H1 (cell line): ENCODE measurements around the gene ENPP6. TPM values are rescaled to one million over a fixed set of nuclear protein-coding genes. Genes with fewer than 3 reads are reported as not detected.

Source experiments
- CTCF ChIA-PET: fragments of 300-600 bp; sonication (Branson Sonifier 250); formaldehyde crosslinking; loops from one replicate; lab custom pipeline; 2021; ENCODE audit not compliant: partially characterized antibody; lab: Charles Lee
- POLR2A ChIA-PET: fragments of 300-600 bp; sonication (Branson Sonifier 250); formaldehyde crosslinking; loops from one replicate; lab custom pipeline; 2021; ENCODE audit warnings: inconsistent platforms; ENCODE audit not compliant: partially characterized antibody; lab: Charles Lee
- DNase-seq, 2 experiments: peaks; one replicate each; pipeline versions ENCODE4 v3.0.0 to v3.0.0-alpha.2; 2010 to 2022; ENCODE audit warnings: low spot score in 2 of 2, low read depth in 1 of 2, mixed read lengths in 1 of 2
- FAIRE-seq: peaks from 2 replicates; lab custom pipeline; 2011; peaks lifted over from hg19 to GRCh38; lab: Jason Lieb, UNC
- H2AFZ ChIP-seq: 2 replicates; pipeline ENCODE4 v1.8.1; 2012; ENCODE audit warnings: low read length, inconsistent platforms
- H2AK5ac ChIP-seq: 2 replicates; pipeline ENCODE4 v1.6.1; 2013; ENCODE audit warnings: low read depth, low read length
- H2BK120ac ChIP-seq: replicated peaks from 2 replicates; pipeline ENCODE3; 2013; ENCODE audit warnings: low read depth, low read length, inconsistent platforms
- H2BK12ac ChIP-seq: 2 replicates; pipeline ENCODE4 v1.6.1; 2013; ENCODE audit warnings: low read depth, low read length
- H2BK15ac ChIP-seq: 2 replicates; pipeline ENCODE4 v1.6.1; 2013; ENCODE audit warnings: low read length
- H2BK20ac ChIP-seq: 2 replicates; pipeline ENCODE4 v1.6.1; 2013; ENCODE audit warnings: low read length
- H2BK5ac ChIP-seq: 2 replicates; pipeline ENCODE4 v1.6.1; 2013; ENCODE audit warnings: low read depth, low read length
- H3K14ac ChIP-seq: 2 replicates; pipeline ENCODE4 v1.6.1; 2013; ENCODE audit warnings: inconsistent platforms; ENCODE audit not compliant: insufficient read length
- H3K18ac ChIP-seq: 2 replicates; pipeline ENCODE4 v1.6.1; 2013; ENCODE audit warnings: low read length; ENCODE audit errors: extremely low read depth
- H3K23ac ChIP-seq: 2 replicates; pipeline ENCODE4 v1.6.1; 2013; ENCODE audit warnings: inconsistent platforms; ENCODE audit not compliant: insufficient read length
- H3K23me2 ChIP-seq: 2 replicates; pipeline ENCODE4 v1.6.1; 2013; ENCODE audit warnings: low read depth, low read length
- H3K27ac ChIP-seq: 2 replicates; pipeline ENCODE4 v1.6.1; 2011; ENCODE audit warnings: low read depth, low read length, inconsistent platforms
- H3K27me3 ChIP-seq, 4 experiments: replicated peaks in 1 of 4; 1 replicate in 1 of 4; 2 replicates in 3 of 4; pipeline versions ENCODE4 v1.6.1 to v1.8.1; 2011 to 2013; ENCODE audit warnings: low read length in 3 of 4, mild to moderate bottlenecking in 3 of 4, inconsistent platforms in 2 of 4, mixed read lengths in 2 of 4, moderate library complexity in 1 of 4; ENCODE audit not compliant: control insufficient read depth in 3 of 4, insufficient read depth in 3 of 4; ENCODE audit errors: extremely low read depth in 1 of 4
- H3K36me3 ChIP-seq, 4 experiments: 2 replicates each; pipeline versions ENCODE4 v1.6.1 to v1.8.1; 2011 to 2013; ENCODE audit warnings: mild to moderate bottlenecking in 4 of 4, low read length in 3 of 4, moderate library complexity in 2 of 4, control low read depth in 1 of 4, inconsistent platforms in 1 of 4; ENCODE audit not compliant: insufficient read depth in 4 of 4, control insufficient read depth in 2 of 4
- H3K4ac ChIP-seq: replicated peaks from 2 replicates; pipeline ENCODE3; 2013; ENCODE audit warnings: low read length, low read depth, mixed read lengths, inconsistent platforms; ENCODE audit not compliant: insufficient read length
- H3K4me1 ChIP-seq, 4 experiments: replicated peaks in 1 of 4; 1 replicate in 1 of 4; 2 replicates in 3 of 4; pipeline versions ENCODE4 v1.6.1 to v1.8.1; 2011 to 2013; ENCODE audit warnings: low read length in 3 of 4, inconsistent platforms in 2 of 4, mixed read lengths in 1 of 4; ENCODE audit not compliant: insufficient read depth in 4 of 4, control insufficient read depth in 3 of 4
- H3K4me2 ChIP-seq, 2 experiments: 2 replicates each; pipeline versions ENCODE4 v1.6.1 to v1.8.1; 2011 to 2013; ENCODE audit warnings: low read depth in 2 of 2, low read length in 2 of 2, control low read depth in 1 of 2, inconsistent platforms in 1 of 2, mild to moderate bottlenecking in 1 of 2; ENCODE audit not compliant: insufficient read depth in 1 of 2
- H3K4me3 ChIP-seq, 4 experiments: fragments of 200-600, 300-600 bp in 1 of 4; sonication (generic), shearing (Covaris generic), sonication (Bioruptor Twin) in 1 of 4; 2 replicates each; pipeline versions ENCODE4 v1.5.1 to v1.8.1; 2011 to 2016; ENCODE audit warnings: low read length in 4 of 4, low read depth in 3 of 4, control low read depth in 2 of 4, inconsistent platforms in 2 of 4, mild to moderate bottlenecking in 2 of 4, mixed read lengths in 1 of 4, moderate library complexity in 1 of 4; ENCODE audit not compliant: insufficient read depth in 2 of 4; ENCODE audit errors: extremely low read depth in 1 of 4
- H3K56ac ChIP-seq: replicated peaks from 2 replicates; pipeline ENCODE3; 2013; ENCODE audit warnings: low read depth, mild to moderate bottlenecking, mixed read lengths, low read length, inconsistent platforms; ENCODE audit not compliant: insufficient read length
- H3K79me1 ChIP-seq: 2 replicates; pipeline ENCODE4 v1.6.1; 2013; ENCODE audit warnings: low read depth, low read length, control low read depth
- H3K79me2 ChIP-seq, 2 experiments: 2 replicates each; pipeline versions ENCODE4 v1.6.1 to v1.8.1; 2012 to 2013; ENCODE audit warnings: low read length in 2 of 2, mild to moderate bottlenecking in 2 of 2, inconsistent platforms in 1 of 2; ENCODE audit not compliant: insufficient read depth in 2 of 2, control insufficient read depth in 1 of 2
- H3K9ac ChIP-seq, 4 experiments: replicated peaks in 1 of 4; 1 replicate in 1 of 4; 2 replicates in 3 of 4; pipeline versions ENCODE4 v1.6.1 to v1.8.1; 2011 to 2013; ENCODE audit warnings: low read depth in 3 of 4, low read length in 3 of 4, control low read depth in 2 of 4, mild to moderate bottlenecking in 2 of 4, moderate library complexity in 2 of 4, inconsistent platforms in 1 of 4; ENCODE audit errors: extremely low read depth in 1 of 4
- H3K9me3 ChIP-seq, 2 experiments: 2 replicates each; pipeline versions ENCODE4 v1.6.1 to v1.8.1; 2012 to 2013; ENCODE audit warnings: mild to moderate bottlenecking in 2 of 2, moderate library complexity in 2 of 2, control low read depth in 1 of 2, inconsistent platforms in 1 of 2, low read depth in 1 of 2, low read length in 1 of 2, mixed read lengths in 1 of 2; ENCODE audit not compliant: insufficient read depth in 2 of 2
- H4K20me1 ChIP-seq, 2 experiments: replicated peaks in 1 of 2; 2 replicates each; pipeline versions ENCODE3 to v1.8.1; 2011 to 2013; ENCODE audit warnings: inconsistent platforms in 2 of 2, low read length in 2 of 2, mild to moderate bottlenecking in 1 of 2; ENCODE audit not compliant: insufficient read depth in 2 of 2, control insufficient read depth in 1 of 2
- H4K5ac ChIP-seq: 2 replicates; pipeline ENCODE4 v1.6.1; 2013; ENCODE audit warnings: low read length, low read depth, mixed read lengths, inconsistent platforms; ENCODE audit not compliant: insufficient read length
- H4K8ac ChIP-seq: 2 replicates; pipeline ENCODE4 v1.8.0; 2013; ENCODE audit warnings: mild to moderate bottlenecking, moderate library complexity, low read length, inconsistent platforms; ENCODE audit not compliant: insufficient read depth; ENCODE audit errors: extremely low read depth
- H4K91ac ChIP-seq: replicated peaks from 2 replicates; pipeline ENCODE3; 2013; ENCODE audit warnings: low read length, mixed read lengths, inconsistent platforms; ENCODE audit not compliant: insufficient read length
- EZH2 ChIP-seq: fragments of 200-600 bp; sonication (generic); IDR thresholded peaks from 2 replicates; pipeline ENCODE4 v1.7.1; 2012; ENCODE audit warnings: low read depth, mild to moderate bottlenecking, moderate library complexity, low read length, inconsistent platforms; ENCODE audit not compliant: severe bottlenecking
- JUN ChIP-seq: IDR thresholded peaks from 2 replicates; pipeline ENCODE4 v1.6.1; 2011; ENCODE audit warnings: low read depth, mild to moderate bottlenecking, improper control_type of control experiment, low read length
- KDM5A ChIP-seq: fragments of 200-600 bp; IDR thresholded peaks from 2 replicates; pipeline ENCODE4 v1.7.1; 2012; ENCODE audit warnings: mild to moderate bottlenecking, low read length, inconsistent platforms, mixed read lengths
- MAFK ChIP-seq: IDR thresholded peaks from 2 replicates; pipeline ENCODE4 v1.6.1; 2012; ENCODE audit warnings: low read depth, mild to moderate bottlenecking, improper control_type of control experiment, low read length
- POU5F1 ChIP-seq: IDR thresholded peaks from 2 replicates; pipeline ENCODE4 v1.6.1; 2011; ENCODE audit warnings: low read depth, mild to moderate bottlenecking, low read length, moderate library complexity
- RBBP5 ChIP-seq: IDR thresholded peaks from 2 replicates; pipeline ENCODE4 v1.7.1; 2012; ENCODE audit warnings: low read depth, mild to moderate bottlenecking, inconsistent platforms, low read length, moderate library complexity, borderline replicate concordance
- WGBS, 2 experiments: shearing (Covaris generic) in 1 of 2; methylation state at CpG; one replicate each; pipeline versions ENCODE4 v1.1.6 to v1.1.7; 2013 to 2015; ENCODE audit warnings: low lambda C conversion rate in 2 of 2, mixed read lengths in 2 of 2, inconsistent platforms in 1 of 2, low coverage in 1 of 2, missing lambda C conversion rate in 1 of 2; ENCODE audit not compliant: insufficient replicate concordance in 2 of 2, insufficient coverage in 1 of 2, insufficient read length in 1 of 2; ENCODE audit errors: extremely low coverage in 1 of 2, missing lambda C conversion rate in 1 of 2; 5-methylcytosine and 5-hydroxymethylcytosine counted together
- polyA plus RNA-seq, 7 experiments: library from polyadenylated mRNA; depleted of rRNA in 3 of 7; stranded (reverse) in 5 of 7; unstranded in 2 of 7; fragments of >200 nt in 5 of 7; fragments of 200-250 nt in 2 of 7; gene quantifications; 1 replicate in 5 of 7; 2 replicates in 1 of 7; 4 replicates in 1 of 7; pipeline versions ENCODE4 v1.2.1 to v1.2.3, GENCODE V29; 2011 to 2013; ENCODE audit warnings: missing spikeins in 2 of 7, mixed read lengths in 2 of 7
- total RNA-seq: library from RNA; stranded (reverse); fragmentation: NEBNext Ultra II Directional; extraction: Animal tissue kit (Norgen Biotek cat#: 25700); gene quantifications from 2 replicates; pipeline ENCODE4 v1.2.1, GENCODE V29; 2021

The ENPP6 gene
- total and polyA plus RNA-seq, 2 of the 8 experiments (the other 6 are each of a cell fraction or from before 2014, with no cell fraction given), result 0.11 to 0.20 TPM

- no peaks in the 10 kb centered on the region for H3K79me2 ChIP-seq
- H4K8ac ChIP-seq, result no peak overlapping the region
- no peaks in the 10 kb centered on the region for H3K23me2 ChIP-seq
- H3K4me3 ChIP-seq, result no peak overlapping the region
- ChIA-PET CTCF (interaction anchor here (0.7 to 2.7 kb wide), 8 partner anchors 10 to 308 kb away, joined by 3 to 9 read pairs (median 3); no protein-coding TSS in a partner anchor), POLR2A (interaction anchor here (0.6 to 1.0 kb wide), 2 partner anchors 17 to 428 kb away, joined by 3 read pairs; no protein-coding TSS in a partner anchor)
- no peak overlapping the region for H3K14ac ChIP-seq
- no peak overlapping the region for H3K4me2 ChIP-seq
- H3K18ac ChIP-seq, result no peak overlapping the region
- H2BK5ac ChIP-seq, result no peak overlapping the region
- no peaks in the 10 kb centered on the region; the same call in 1 of the 2 replicates for H3K79me1 ChIP-seq
- H2BK20ac ChIP-seq, result no peak overlapping the region
- no peak overlapping the region for H2BK12ac ChIP-seq
- H3K56ac ChIP-seq, result no peak overlapping the region
- no peaks in the 10 kb centered on the region for H4K20me1 ChIP-seq
- no peaks in the 10 kb centered on the region for H3K36me3 ChIP-seq
- H4K5ac ChIP-seq, result no peak overlapping the region
- H4K91ac ChIP-seq, result no peak overlapping the region
- H3K9ac ChIP-seq, result no peak overlapping the region
- no peak overlapping the region for H2BK15ac ChIP-seq
- 85% methylated on average over 8 of the region's 8 CpGs; no CpG with 5 or more reads in 1 of the 2 experiments for WGBS, 2 experiments
- no peaks in the 10 kb centered on the region for H3K9me3 ChIP-seq
- H2AK5ac ChIP-seq, result no peak overlapping the region
- H3K27me3 ChIP-seq, result no peaks in the 10 kb centered on the region
- no peak overlapping the region for H3K4ac ChIP-seq
- no peak for FAIRE-seq
- H2BK120ac ChIP-seq, result no peak overlapping the region
- no peak overlapping the region for H3K27ac ChIP-seq
- no peak for DNase-seq
- H3K23ac ChIP-seq, result no peak overlapping the region
- H2AFZ ChIP-seq, result no peak overlapping the region
- H3K4me1 ChIP-seq, result no peaks in the 10 kb centered on the region
- TF ChIP-seq EZH2 (no peak), MAFK (no peak), KDM5A (no peak), RBBP5 (no peak), JUN (no peak), POU5F1 (no peak)
Measured at GRCh38 chr4:184147858-184148737, 69.6 kb downstream of the ENPP6 start.
